ENCODE results near the gene PZP. TPM values are rescaled to one million over a fixed set of nuclear protein-coding genes. Genes with fewer than 3 reads are reported as not detected.

Gene PZP
- total and polyA plus RNA-seq, 8 donors: 0.03 to 0.38 (median 0.05) TPM; not detected in 5

GRCh38 chr12:9123781-9124382 lies 84.3 kb downstream of the PZP start:
- WGBS, 2 donors: 86 to 92% methylated on average over 14 of the region's 14 CpGs
- no peak overlapping the region for H3K4me3 ChIP-seq
- H3K27ac ChIP-seq: no peak overlapping the region
- DNase-seq (no peak), FAIRE-seq (no peak), ATAC-seq (no peak)
- H3K36me3 ChIP-seq: no peaks in the 10 kb centered on the region
- peaks cover 5 to 10% (median 5%) of the 10 kb centered on the region in 3 donors for H3K4me1 ChIP-seq
- no peak for TF ChIP-seq CTCF (IDR thresholded peaks at IDR 0.05)
- no peaks in the 10 kb centered on the region for H3K27me3 ChIP-seq
- no peaks in the 10 kb centered on the region for H3K9me3 ChIP-seq
- intact Hi-C loops (cut with DNase I): no loop called here

DNA sequence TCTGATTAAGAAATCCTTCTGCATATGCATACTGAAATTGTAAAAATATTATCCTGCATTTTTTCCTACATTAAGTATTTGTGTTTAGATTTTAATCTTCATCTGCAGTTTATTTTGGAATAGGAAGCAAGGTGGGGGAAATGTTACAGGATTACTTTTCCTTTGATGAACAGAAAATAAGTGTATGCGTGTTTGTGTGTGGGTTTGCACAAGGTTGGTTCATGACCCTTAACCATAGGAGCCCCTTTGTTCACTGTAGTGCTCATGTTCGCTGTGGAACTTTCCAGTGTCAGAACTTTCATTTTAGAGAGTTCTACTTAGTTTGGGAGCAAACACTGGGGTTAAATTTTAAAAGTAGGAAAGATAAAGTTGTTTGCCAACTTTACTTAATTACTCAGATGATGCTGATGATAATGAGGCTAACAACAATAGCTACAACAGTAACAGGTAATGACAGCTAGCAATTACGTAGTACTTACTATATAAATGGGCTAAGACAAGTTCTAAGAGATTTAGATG lies 86.0 kb downstream of the PZP start:
- H3K4me3 ChIP-seq: no peak overlapping the region
- WGBS, 2 donors: 15 to 21% methylated on average over 3 of the region's 3 CpGs
- H3K4me1 ChIP-seq: peaks cover 5 to 10% (median 5%) of the 10 kb centered on the region in 3 donors
- FAIRE-seq (no peak), DNase-seq (no peak), ATAC-seq (no peak)
- intact Hi-C loops (cut with DNase I): no loop called here
- no peak for TF ChIP-seq CTCF (IDR thresholded peaks at IDR 0.05)
- H3K27ac ChIP-seq: no peak overlapping the region
- no peaks in the 10 kb centered on the region for H3K27me3 ChIP-seq
- no peaks in the 10 kb centered on the region for H3K36me3 ChIP-seq
- no peaks in the 10 kb centered on the region for H3K9me3 ChIP-seq

GRCh38 chr12:9120487-9121184 lies 87.6 kb downstream of the PZP start:
- Histone ChIP-seq H3K27me3 (no peaks in the 10 kb centered on the region), H3K9me3 (no peaks in the 10 kb centered on the region), H3K27ac (no peak overlapping the region), H3K4me3 (no peak overlapping the region), H3K36me3 (no peaks in the 10 kb centered on the region), H3K4me1 (peaks cover 5 to 10% (median 5%) of the 10 kb centered on the region in 3 donors)
- FAIRE-seq (no peak), DNase-seq (no peak), ATAC-seq (no peak)
- WGBS, 2 donors: 81 to 82% methylated on average over 10 of the region's 10 CpGs
- no peak for TF ChIP-seq CTCF (IDR thresholded peaks at IDR 0.05)
- intact Hi-C loops (cut with DNase I): no loop called here

GRCh38 chr12:9118158-9118557 lies 90.0 kb downstream of the PZP start:
- no peak for TF ChIP-seq CTCF (IDR thresholded peaks at IDR 0.05)
- DNase-seq: peak in 1 of 6 donors; percentile 43
- Histone ChIP-seq H3K4me1 (peaks cover 5 to 10% (median 5%) of the 10 kb centered on the region in 3 donors), H3K27me3 (no peaks in the 10 kb centered on the region), H3K4me3 (no peak overlapping the region), H3K27ac (peak overlapping the region in 1 of 4 donors; percentile 37), H3K36me3 (no peaks in the 10 kb centered on the region), H3K9me3 (no peaks in the 10 kb centered on the region)
- 88 to 94% methylated on average over 3 of the region's 3 CpGs for WGBS, 2 donors
- no peak for FAIRE-seq
- peak in 3 of 4 donors; percentile 32 to 76 (median 75) for ATAC-seq
- intact Hi-C loops (cut with DNase I): no loop called here

Data from pancreas (tissue), 10 donors.